Sigmoid colon (tissue), 3 donors: ENCODE measurements around the gene ENTPD6.

ENCODE experiments used
- POLR2A ChIP-seq, 2 donors: fragments of 450-650 bp; IDR thresholded peaks; one replicate each; pipeline ENCODE4 v1.6.1; 2016; ENCODE audit warnings: antibody characterized with exemption in 2 of 2, mild to moderate bottlenecking in 2 of 2, moderate library complexity in 2 of 2
- TF ChIP-seq, protein P1 (sequence below), 4 experiments: fragments of 450-650 bp in 3 of 4; fragments of 200-600 bp in 1 of 4; IDR thresholded peaks; one replicate each; pipeline ENCODE4 v1.5.1; 2016 to 2019; ENCODE audit warnings: antibody characterized with exemption in 4 of 4, mild to moderate bottlenecking in 3 of 4, moderate library complexity in 2 of 4

DNA sequence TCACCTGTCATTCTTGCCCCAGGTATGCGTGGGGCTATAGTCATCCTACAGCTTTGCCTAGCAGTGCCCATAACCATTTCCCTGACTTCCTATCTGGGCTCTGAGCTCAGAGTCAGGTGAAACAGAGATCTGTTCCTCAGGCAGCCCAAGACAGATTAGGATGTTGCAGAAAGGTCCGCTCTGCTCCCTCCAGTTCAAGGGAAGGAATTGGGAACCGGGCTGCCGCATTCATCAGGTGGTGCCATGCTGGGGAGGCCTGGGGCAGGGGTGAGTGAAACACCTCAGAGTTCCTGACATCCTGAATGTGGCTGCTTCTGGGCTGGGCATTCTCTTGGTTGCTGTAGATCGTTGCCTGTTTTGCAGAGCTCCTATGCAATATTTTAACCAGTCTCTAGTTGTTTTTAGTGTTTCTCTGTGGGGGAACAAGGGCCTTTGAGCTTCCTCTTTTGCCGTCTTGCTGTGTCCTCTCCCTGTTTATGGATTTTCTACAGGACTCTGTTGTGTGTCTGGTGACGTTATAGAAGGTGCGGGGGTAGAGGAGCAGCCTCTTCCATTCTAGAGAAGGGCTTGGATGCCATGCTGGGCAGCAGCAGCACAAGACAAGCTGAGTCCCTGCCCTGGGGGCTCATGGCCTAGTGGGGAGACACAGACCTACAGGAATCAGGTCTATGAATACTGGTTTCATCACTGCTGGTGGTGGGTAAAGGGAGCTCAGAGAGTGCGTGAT is 9.2 kb downstream of the ENTPD6 start:
- TF ChIP-seq, protein P1, sequence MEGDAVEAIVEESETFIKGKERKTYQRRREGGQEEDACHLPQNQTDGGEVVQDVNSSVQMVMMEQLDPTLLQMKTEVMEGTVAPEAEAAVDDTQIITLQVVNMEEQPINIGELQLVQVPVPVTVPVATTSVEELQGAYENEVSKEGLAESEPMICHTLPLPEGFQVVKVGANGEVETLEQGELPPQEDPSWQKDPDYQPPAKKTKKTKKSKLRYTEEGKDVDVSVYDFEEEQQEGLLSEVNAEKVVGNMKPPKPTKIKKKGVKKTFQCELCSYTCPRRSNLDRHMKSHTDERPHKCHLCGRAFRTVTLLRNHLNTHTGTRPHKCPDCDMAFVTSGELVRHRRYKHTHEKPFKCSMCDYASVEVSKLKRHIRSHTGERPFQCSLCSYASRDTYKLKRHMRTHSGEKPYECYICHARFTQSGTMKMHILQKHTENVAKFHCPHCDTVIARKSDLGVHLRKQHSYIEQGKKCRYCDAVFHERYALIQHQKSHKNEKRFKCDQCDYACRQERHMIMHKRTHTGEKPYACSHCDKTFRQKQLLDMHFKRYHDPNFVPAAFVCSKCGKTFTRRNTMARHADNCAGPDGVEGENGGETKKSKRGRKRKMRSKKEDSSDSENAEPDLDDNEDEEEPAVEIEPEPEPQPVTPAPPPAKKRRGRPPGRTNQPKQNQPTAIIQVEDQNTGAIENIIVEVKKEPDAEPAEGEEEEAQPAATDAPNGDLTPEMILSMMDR (IDR thresholded peaks at IDR 0.05) = no peak
- no peak for TF ChIP-seq POLR2A (IDR thresholded peaks at IDR 0.05)
